ENCODE measurements around the gene FAM20C.

- TF ChIP-seq PKNOX1 (IDR thresholded peaks at IDR 0.05) (no peak), POLR2AphosphoS5 (IDR thresholded peaks at IDR 0.05; ENCODE audit: low read length) (no peak), IKZF1 (conservative IDR thresholded peaks at IDR 0.05) (no peak), SREBF1 (IDR thresholded peaks at IDR 0.05; ENCODE audit: low read length) (no peak), SMC3 (IDR thresholded peaks at IDR 0.05; ENCODE audit: borderline replicate concordance, low read length) (no peak), EZH2 (IDR thresholded peaks at IDR 0.05; ENCODE audit: borderline replicate concordance, control insufficient read depth, low read depth, low read length) (no peak), CTCF (IDR thresholded peaks at IDR 0.05 in 2 of 3, conservative IDR thresholded peaks at IDR 0.05 in 1 of 3; ENCODE audit: control insufficient read depth in 2 of 3, extremely low read depth in 1 of 3, insufficient read depth in 1 of 3, low read depth in 3 of 3, low read length in 3 of 3) (no peak), SP1 (IDR thresholded peaks at IDR 0.05; ENCODE audit: low read depth, low read length) (no peak), ZSCAN29 (IDR thresholded peaks at IDR 0.05) (no peak), BACH1 (IDR thresholded peaks at IDR 0.05; ENCODE audit: borderline replicate concordance) (no peak), TCF12 (IDR thresholded peaks at IDR 0.05; ENCODE audit: low read depth, low read length) (no peak), NFYA (IDR thresholded peaks at IDR 0.05; ENCODE audit: borderline replicate concordance, low read depth, low read length) (no peak)
These were observed 62.1 kb downstream of the FAM20C start for GRCh38 chr7:254337-255037.
